HG02981 (cell line): Measurements from ENCODE around the gene LAPTM5.

Source experiments
- ATAC-seq: cut with Tn5 transposase; IDR thresholded peaks from one replicate; pipeline ENCODE4 v1.9.1; 2021; ENCODE audit warnings: mild to moderate bottlenecking, moderate library complexity; ENCODE audit not compliant: unreplicated experiment

Gene LAPTM5

DNA sequence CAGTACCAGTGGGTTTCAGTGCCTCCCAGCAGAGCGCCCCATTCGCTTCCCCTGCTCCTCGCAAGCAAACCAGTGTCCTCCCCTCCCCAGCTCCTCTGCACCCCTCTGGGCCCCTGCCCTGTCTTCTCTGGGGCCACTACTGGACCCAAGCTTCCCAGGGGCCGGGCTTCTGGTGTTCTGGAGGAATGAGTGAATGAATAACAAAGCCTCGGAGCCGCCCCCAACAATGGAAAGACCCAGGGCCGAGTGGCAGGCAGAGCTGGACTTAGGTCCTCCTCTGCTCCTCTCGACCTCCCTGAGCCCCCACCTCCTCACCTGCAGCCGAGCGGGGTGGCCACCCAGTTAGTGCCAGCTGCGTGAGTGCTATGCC lies 71.8 kb downstream of the LAPTM5 start:
- ATAC-seq = no peak

DNA sequence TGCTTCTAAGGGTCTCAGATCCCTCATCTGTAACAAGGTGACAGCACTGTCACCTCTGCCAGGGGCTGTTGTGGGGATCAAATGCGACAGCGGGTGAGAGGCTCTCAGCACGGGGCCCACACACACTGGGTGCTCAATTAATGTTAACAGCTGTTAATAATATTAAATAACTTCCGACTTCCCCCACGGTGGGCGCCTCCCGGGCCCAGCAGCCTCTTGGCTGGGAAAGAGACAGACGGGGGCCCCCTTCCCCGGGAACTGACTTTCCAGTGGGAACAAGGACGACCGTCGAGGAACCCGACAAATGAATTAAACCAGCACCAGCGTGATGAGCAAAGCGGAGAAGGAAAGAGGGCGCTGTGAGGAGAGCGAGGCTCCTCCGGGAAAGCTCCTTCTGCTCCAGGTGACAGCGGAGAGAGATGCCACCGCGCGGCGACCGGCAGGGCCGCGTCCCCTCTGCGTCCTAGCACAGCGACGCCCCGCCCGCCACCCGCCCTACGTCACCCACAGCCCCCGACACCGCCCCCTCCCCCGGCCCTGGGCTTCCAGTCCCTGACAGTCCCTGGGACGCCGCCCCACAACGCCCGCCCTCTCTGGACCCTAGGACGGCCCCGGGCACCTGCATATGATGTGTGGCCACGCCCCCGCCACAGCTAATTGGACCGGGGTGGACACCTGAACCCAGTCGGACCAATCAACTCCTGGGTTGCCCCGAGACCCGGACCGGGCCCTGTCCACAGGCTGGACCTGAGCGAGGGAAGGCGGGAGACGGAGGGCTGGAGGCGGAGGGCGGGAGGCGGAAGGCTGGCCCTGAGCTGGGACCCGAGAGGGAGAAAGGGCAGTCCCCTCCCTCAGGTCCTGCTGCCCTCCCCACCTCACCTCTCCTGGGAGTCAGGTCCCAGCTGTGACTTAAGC lies 72.4 kb downstream of the LAPTM5 start:
- ATAC-seq = no peak

DNA sequence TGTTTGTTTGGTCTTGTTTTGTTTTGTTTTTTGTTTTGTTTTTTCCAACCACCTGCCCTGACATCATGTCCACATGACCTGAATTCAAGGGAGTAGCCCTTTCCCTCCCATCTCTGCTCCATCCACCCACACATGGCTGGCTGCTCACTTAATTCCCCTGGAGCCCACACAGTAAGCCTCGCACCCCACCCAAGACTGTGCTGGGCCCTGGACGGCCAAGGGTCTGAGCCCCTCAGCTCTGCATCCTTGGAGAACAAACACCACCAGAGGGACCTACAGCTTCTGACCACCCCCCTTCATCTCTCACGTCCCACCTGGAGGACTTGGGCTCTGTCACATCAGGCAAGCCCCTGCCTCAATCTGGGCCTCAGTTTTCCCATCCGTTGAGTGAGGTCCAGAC lies 73.3 kb downstream of the LAPTM5 start:
- no peak for ATAC-seq

DNA sequence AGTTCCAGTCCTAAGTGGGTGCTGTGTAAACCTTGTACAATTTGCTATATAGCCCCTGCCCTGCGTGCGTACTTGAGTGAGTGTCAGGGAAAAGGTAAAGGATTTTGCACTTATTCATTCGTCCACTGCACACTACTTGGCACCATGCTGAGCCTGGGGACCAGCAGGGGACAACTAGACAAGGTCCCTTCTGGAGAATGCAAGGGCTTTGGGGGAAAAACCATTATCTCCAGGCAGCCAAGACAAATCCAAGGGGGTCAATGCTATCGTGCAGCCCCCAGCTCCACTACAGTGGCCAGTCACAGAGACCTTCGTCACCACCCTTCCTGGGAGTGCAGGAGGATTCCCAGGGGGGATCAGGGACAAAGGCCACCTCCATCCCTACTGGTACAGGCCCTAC lies 73.9 kb downstream of the LAPTM5 start:
- no peak for ATAC-seq
